Lower leg skin (tissue), 4 donors: Measurements from ENCODE around the gene SPON1. TPM values are rescaled to one million over a fixed set of nuclear protein-coding genes. Genes with fewer than 3 reads are reported as not detected.
"Not testable (repeated sequence)": the region's sequence is repeated elsewhere in the genome, so short reads cannot be mapped to it uniquely, and the experiment has no call there.

Source experiments
- DNase-seq, 2 donors: peaks; one replicate each; pipeline ENCODE4 v3.0.0-alpha.2; 2019; ENCODE audit warnings: low spot score in 2 of 2
- H3K4me3 ChIP-seq: fragments of 200-600 bp; sonication (generic); 2 replicates; pipeline ENCODE4 v1.5.1; 2017; ENCODE audit warnings: mild to moderate bottlenecking, low read depth; ENCODE audit not compliant: poor library complexity, severe bottlenecking
- POLR2A ChIP-seq, 2 donors: fragments of 450-650 bp; IDR thresholded peaks; one replicate each; pipeline ENCODE4 v1.6.1; 2016 to 2017; ENCODE audit warnings: antibody characterized with exemption in 2 of 2, mild to moderate bottlenecking in 1 of 2, moderate library complexity in 1 of 2
- WGBS, 2 donors: methylation state at CpG; one replicate each; pipeline ENCODE4 v1.1.5; 2018; 5-methylcytosine and 5-hydroxymethylcytosine counted together
- intact Hi-C: fragments of 100-400 bp; cut with DNase I; formaldehyde crosslinking; loops from one replicate; pipeline ENCODE4 v1.15.0; 2023; ENCODE audit warnings: low total_unique reads
- total RNA-seq, 4 donors: library from RNA; depleted of rRNA; stranded (reverse); fragments of >200 nt; gene quantifications; one replicate each; pipeline ENCODE4 v1.1.0, GENCODE V29; 2016
- TF ChIP-seq, protein P1 (sequence below), 3 donors: fragments of 450-650 bp; IDR thresholded peaks; one replicate each; pipeline ENCODE4 v1.5.1; 2016; ENCODE audit warnings: antibody characterized with exemption in 3 of 3, mild to moderate bottlenecking in 3 of 3, moderate library complexity in 2 of 3

Gene SPON1
- total RNA-seq, 4 donors from 2014 or later: 3.8 to 12.3 (median 5.1) TPM

DNA sequence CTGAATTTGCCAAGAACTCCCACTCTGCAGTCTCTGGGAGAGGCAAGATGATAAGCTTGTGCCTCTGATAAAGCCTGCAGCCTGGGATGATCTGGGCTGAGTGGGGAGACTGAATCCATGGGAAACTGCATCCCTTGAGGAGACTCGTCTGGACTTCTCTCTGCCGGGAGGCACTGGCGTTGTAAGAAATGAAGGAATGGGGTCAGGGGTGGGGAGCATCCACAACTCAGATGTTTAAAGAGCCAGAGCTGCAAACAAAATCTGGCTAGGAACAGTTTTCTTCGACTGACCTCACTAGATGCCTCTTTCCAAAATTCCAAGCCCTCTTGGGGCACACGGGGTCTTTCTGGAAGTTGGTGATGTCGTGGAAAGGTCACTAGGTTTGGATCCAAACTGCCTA lies 64.4 kb downstream of the SPON1 start:
- DNase-seq: no peak
- intact Hi-C loops: no loop called here

DNA sequence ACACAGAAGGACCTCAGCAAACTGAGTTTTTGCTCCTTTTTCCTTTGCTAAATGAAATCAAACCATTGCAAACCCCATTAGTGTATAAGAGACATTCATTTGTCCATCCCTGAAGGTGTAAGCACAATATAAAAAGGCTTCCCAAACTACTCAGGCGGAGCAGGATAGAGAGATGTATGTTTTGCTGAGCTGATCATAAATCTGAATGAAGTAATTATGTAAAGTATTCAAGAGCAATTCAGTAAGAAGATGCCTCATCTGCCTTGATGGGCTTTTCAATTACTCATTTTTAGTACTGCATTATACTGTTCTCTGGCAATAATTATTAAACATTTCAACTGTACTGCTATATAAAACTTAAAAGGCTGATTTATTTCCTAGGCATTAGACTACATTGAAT lies 65.0 kb downstream of the SPON1 start:
- TF ChIP-seq, protein P1, sequence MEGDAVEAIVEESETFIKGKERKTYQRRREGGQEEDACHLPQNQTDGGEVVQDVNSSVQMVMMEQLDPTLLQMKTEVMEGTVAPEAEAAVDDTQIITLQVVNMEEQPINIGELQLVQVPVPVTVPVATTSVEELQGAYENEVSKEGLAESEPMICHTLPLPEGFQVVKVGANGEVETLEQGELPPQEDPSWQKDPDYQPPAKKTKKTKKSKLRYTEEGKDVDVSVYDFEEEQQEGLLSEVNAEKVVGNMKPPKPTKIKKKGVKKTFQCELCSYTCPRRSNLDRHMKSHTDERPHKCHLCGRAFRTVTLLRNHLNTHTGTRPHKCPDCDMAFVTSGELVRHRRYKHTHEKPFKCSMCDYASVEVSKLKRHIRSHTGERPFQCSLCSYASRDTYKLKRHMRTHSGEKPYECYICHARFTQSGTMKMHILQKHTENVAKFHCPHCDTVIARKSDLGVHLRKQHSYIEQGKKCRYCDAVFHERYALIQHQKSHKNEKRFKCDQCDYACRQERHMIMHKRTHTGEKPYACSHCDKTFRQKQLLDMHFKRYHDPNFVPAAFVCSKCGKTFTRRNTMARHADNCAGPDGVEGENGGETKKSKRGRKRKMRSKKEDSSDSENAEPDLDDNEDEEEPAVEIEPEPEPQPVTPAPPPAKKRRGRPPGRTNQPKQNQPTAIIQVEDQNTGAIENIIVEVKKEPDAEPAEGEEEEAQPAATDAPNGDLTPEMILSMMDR (IDR thresholded peaks at IDR 0.05): no peak
- TF ChIP-seq POLR2A (IDR thresholded peaks at IDR 0.05): no peak
- H3K4me3 ChIP-seq: no peak overlapping the region
- 88 to 89% methylated on average over 1 of the region's 1 CpG for WGBS, 2 donors
- no peak for DNase-seq
- intact Hi-C loops: no loop called here

More for the DNA sequence above, 64.4 kb downstream of the SPON1 start:
- 52 to 57% methylated on average over 6 of the region's 6 CpGs for WGBS, 2 donors
- TF ChIP-seq POLR2A (IDR thresholded peaks at IDR 0.05): no peak
- TF ChIP-seq, protein P1 (IDR thresholded peaks at IDR 0.05): no peak
- H3K4me3 ChIP-seq: no peak overlapping the region

DNA sequence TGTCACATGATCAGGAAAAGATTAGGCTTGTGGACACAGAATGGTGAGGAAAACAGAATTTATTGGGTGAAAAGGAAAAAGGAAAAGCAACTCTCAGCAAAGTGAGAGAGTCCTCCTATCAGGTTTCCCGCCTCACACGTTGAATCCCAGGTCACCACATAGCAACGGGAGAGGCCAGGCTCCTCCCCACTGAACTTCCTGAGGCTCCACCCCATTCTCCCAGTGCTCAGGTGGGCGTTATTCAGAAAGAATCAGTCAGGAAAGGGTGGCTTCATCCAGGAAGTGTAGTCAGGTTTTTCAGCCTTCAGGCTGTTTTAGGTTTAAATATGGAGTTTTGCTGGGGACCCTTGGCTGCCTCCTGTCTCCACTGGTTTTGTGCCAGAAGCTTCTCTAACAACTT lies 66.9 kb downstream of the SPON1 start:
- H3K4me3 ChIP-seq: no peak overlapping the region
- DNase-seq: no peak
- no peak for TF ChIP-seq POLR2A (IDR thresholded peaks at IDR 0.05)
- TF ChIP-seq, protein P1 (IDR thresholded peaks at IDR 0.05): no peak
- 45 to 49% methylated on average over 4 of the region's 4 CpGs for WGBS, 2 donors
- intact Hi-C loops: no loop called here

DNA sequence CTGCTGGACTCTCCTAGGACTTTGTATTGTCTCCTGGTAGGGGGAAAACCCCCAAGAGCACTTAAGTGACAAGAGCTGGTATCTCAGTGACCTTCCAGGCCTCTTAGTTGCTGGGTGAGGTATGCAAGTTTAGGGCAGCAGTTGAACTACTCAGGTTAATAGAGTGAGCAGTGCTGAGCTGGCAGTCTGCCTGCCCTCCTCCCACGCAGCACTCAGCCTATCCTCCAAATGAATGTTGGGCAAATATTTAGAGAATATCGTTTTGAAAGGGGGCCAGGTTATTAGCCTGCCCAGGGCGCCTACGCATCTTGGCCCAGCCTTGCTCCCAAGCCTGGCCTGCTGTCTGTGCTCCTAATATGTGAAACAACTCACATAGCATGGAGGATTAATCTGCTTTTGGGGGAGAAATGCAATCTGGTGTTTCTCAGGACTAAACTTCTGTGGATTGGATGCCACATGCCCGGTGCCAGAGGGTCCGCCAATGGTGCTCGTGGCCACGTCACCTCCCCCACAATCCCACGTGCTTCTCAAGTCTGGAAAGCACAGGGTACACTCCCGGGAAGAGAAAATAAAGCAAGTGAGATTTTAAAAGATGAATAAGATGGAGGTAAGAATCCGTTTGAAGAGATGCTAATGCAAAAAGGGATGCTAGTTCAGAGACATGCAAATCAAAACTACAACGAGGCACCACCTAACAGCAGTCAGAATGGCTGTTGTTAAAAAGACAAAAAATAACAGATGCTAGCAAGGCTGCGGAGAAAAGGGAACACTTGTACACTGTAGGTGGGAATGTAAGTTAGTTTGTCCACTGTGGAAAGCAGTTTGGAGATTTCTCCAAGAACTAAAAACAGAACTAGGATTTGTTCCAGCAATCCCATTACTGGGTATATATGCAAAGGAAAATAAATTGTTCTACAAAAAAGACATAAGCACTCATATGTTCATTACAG lies 67.7 kb downstream of the SPON1 start:
- no peak for TF ChIP-seq POLR2A (IDR thresholded peaks at IDR 0.05)
- TF ChIP-seq, protein P1 (IDR thresholded peaks at IDR 0.05): no peak
- intact Hi-C loops: no loop called here
- peak in 1 of 2 donors; percentile 19 for DNase-seq
- no peak overlapping the region for H3K4me3 ChIP-seq
- 37 to 40% methylated on average over 13 of the region's 13 CpGs for WGBS, 2 donors

DNA sequence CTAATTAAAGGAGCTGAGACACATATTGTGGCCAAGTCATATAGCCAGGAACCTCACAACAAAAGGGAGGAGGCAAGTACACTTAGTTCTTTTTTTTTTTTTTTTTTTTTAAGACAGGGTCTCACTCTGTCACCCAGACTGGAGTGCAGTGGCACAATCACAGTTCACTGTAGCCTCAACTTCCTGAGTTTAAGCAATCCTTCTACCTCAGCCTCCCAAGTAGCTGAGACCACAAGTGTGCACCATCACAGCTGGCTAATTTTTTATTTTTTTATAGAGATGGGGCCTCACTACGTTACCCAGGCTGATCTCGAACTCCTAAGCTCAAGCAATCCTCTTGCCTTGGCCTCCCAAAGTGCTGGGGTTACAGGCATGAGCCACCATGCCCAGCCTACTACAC lies 73.0 kb downstream of the SPON1 start:
- WGBS, 2 donors: 91 to 95% methylated on average over 2 of the region's 2 CpGs
- intact Hi-C loops, DNase-seq, H3K4me3 ChIP-seq: not testable (repeated sequence)

DNA sequence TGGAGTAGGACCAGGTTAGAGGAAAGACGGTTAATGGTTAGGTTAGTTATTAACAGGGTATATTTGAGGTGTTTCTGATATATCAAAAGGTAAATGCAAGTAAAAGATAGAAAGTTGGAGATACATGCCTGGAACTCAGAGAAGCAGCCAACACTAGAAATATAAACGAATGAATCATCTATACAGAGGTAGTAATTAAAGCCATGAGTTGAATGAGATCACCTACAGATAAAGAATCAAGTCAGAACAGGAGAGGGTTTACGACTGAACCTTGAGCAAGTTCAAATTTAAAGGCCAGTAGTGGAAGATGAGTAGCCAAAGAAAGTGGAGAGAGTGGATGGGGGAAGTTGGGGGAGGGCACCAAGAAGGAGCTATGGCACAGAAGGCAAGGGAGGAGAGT lies 73.9 kb downstream of the SPON1 start:
- WGBS, 2 donors: 48 to 60% methylated on average over 3 of the region's 3 CpGs
- intact Hi-C loops: no loop called here

More for the DNA sequence above, 73.9 kb downstream of the SPON1 start:
- no peak for DNase-seq
- no peak overlapping the region for H3K4me3 ChIP-seq
- no peak for TF ChIP-seq POLR2A (IDR thresholded peaks at IDR 0.05)
- TF ChIP-seq, protein P1 (IDR thresholded peaks at IDR 0.05): no peak
